K562 (cell line): ENCODE measurements around the gene HSDL1. TPM values are rescaled to one million over a fixed set of nuclear protein-coding genes. Genes with fewer than 3 reads are reported as not detected.

ENCODE experiments used
- ATAC-seq: fragments of 200-7000 bp; cut with Tn5 transposase; 3 replicates; pipeline ENCODE4 v1.9.1; 2020; ENCODE audit warnings: moderate library complexity
- BruUV-seq: library from RNA; stranded (reverse); fragments of 400-500 nt; replicated peaks from 2 replicates; lab custom pipeline; 2021; lab: Mats Ljungman, UMichigan
- CTCF ChIA-PET: fragments of 300-600 bp; formaldehyde crosslinking; extraction: SDS; loops from one replicate; lab custom pipeline; 2021; ENCODE audit warnings: low intra/inter-chr PET ratio; lab: Yijun Ruan, JAX
- POLR2A ChIA-PET: fragments of 300-600, 350-650 bp; sonication (Branson Sonifier 250); formaldehyde crosslinking; extraction: SDS; loops from one replicate; lab custom pipeline; 2021; ENCODE audit warnings: antibody characterized with exemption, inconsistent platforms; lab: Yijun Ruan, JAX
- DNase-seq, 4 experiments: peaks; one replicate each; pipeline versions ENCODE4 v3.0.0 to v3.0.0-alpha.2; 2011 to 2018; ENCODE audit warnings: low spot score in 3 of 4, mixed read lengths in 3 of 4; ENCODE audit errors: extremely low read depth in 1 of 4
- FAIRE-seq: peaks from 2 replicates; lab custom pipeline; 2011; peaks lifted over from hg19 to GRCh38; lab: Jason Lieb, UNC
- H2AFZ ChIP-seq: 2 replicates; pipeline ENCODE4 v1.6.0; 2011; ENCODE audit warnings: low read depth, low read length, control low read depth, inconsistent platforms
- H3K27ac ChIP-seq: fragments of 200-600 bp; 3 replicates; pipeline ENCODE4 v1.8.0; 2011; ENCODE audit warnings: low read depth, mild to moderate bottlenecking, control low read depth, inconsistent platforms, low read length, moderate library complexity, mixed read lengths; ENCODE audit errors: extremely low read depth
- H3K27me3 ChIP-seq, 2 experiments: fragments of 300-600 bp in 1 of 2; 2 replicates in 1 of 2; 3 replicates in 1 of 2; pipeline versions ENCODE4 v1.6.0 to v1.8.0; 2011; ENCODE audit warnings: inconsistent platforms in 2 of 2, low read length in 2 of 2, mild to moderate bottlenecking in 1 of 2, mixed read lengths in 1 of 2, moderate library complexity in 1 of 2; ENCODE audit not compliant: control insufficient read depth in 2 of 2, insufficient read depth in 2 of 2
- H3K36me3 ChIP-seq: fragments of 300-600 bp; 3 replicates; pipeline ENCODE4 v1.8.0; 2011; ENCODE audit warnings: mild to moderate bottlenecking, low read length, inconsistent platforms; ENCODE audit not compliant: control insufficient read depth, insufficient read depth
- H3K4me1 ChIP-seq, 2 experiments: fragments of 200-600 bp in 1 of 2; replicated peaks in 1 of 2; 2 replicates in 1 of 2; 3 replicates in 1 of 2; pipeline versions ENCODE4 v1.5.1 to v1.8.0; 2011; ENCODE audit warnings: inconsistent platforms in 2 of 2, low read length in 2 of 2, mild to moderate bottlenecking in 1 of 2, mixed read lengths in 1 of 2, moderate library complexity in 1 of 2; ENCODE audit not compliant: control insufficient read depth in 2 of 2, insufficient read depth in 2 of 2
- H3K4me2 ChIP-seq: 2 replicates; pipeline ENCODE4 v1.6.1; 2011; ENCODE audit warnings: low read length, control low read depth, inconsistent platforms, mixed read lengths; ENCODE audit not compliant: insufficient read depth
- H3K4me3 ChIP-seq: fragments of 200-600 bp; sonication (generic), shearing (Covaris generic); 2 replicates; pipeline ENCODE4 v1.5.1; 2016; ENCODE audit warnings: control low read depth, inconsistent platforms
- H3K79me2 ChIP-seq: fragments of 200-600 bp; 3 replicates; pipeline ENCODE4 v1.8.0; 2011; ENCODE audit warnings: low read length, inconsistent platforms; ENCODE audit not compliant: control insufficient read depth, insufficient read depth
- H3K9ac ChIP-seq, 2 experiments: 2 replicates each; pipeline versions ENCODE4 v1.6.0 to v1.6.1; 2011; ENCODE audit warnings: low read depth in 2 of 2, low read length in 2 of 2, control low read depth in 1 of 2, inconsistent platforms in 1 of 2, mild to moderate bottlenecking in 1 of 2, mixed read lengths in 1 of 2; ENCODE audit not compliant: insufficient read depth in 1 of 2
- H3K9me1 ChIP-seq: one replicate; pipeline ENCODE4 v1.6.0; 2011; ENCODE audit warnings: inconsistent platforms, mild to moderate bottlenecking, low read length, moderate library complexity; ENCODE audit not compliant: control insufficient read depth, insufficient read depth
- H3K9me3 ChIP-seq: replicated peaks from 2 replicates; pipeline ENCODE4 v1.5.1; 2011; ENCODE audit warnings: low read depth, low read length, inconsistent platforms; ENCODE audit not compliant: control insufficient read depth, insufficient read depth
- H4K20me1 ChIP-seq: replicated peaks from 2 replicates; pipeline ENCODE4 v1.6.1; 2011; ENCODE audit warnings: low read length, inconsistent platforms, mixed read lengths; ENCODE audit not compliant: control insufficient read depth, insufficient read depth
- CHD1 ChIP-seq: fragments of 200-600 bp; sonication (generic); IDR thresholded peaks from one replicate; pipeline ENCODE4 v1.6.1; 2012; ENCODE audit warnings: mild to moderate bottlenecking, moderate library complexity, low read length, inconsistent platforms
- COPS2 ChIP-seq: fragments of 450-650 bp; conservative IDR thresholded peaks from 2 replicates; pipeline ENCODE4 v1.6.1; 2016; ENCODE audit warnings: mild to moderate bottlenecking, moderate library complexity
- GATAD2B ChIP-seq: fragments of 450-650 bp; IDR thresholded peaks from 2 replicates; pipeline ENCODE4 v1.6.1; 2017; ENCODE audit warnings: mild to moderate bottlenecking, borderline replicate concordance
- KDM1A ChIP-seq, 2 experiments: fragments of 450-650 bp; IDR thresholded peaks; 2 replicates each; pipeline ENCODE4 v1.6.1; 2016; ENCODE audit warnings: mild to moderate bottlenecking in 2 of 2
- NFE2 ChIP-seq: IDR thresholded peaks from 2 replicates; pipeline ENCODE4 v1.6.1; 2014; ENCODE audit warnings: antibody characterized with exemption, low read depth
- PCBP1 ChIP-seq: fragments of 200-400 bp; formaldehyde crosslinking; IDR thresholded peaks from 2 replicates; pipeline ENCODE4 v1.6.1; 2018; ENCODE audit warnings: mild to moderate bottlenecking, low read depth, low read length; ENCODE audit not compliant: poor library complexity, severe bottlenecking
- SMAD1 ChIP-seq: fragments of 150-350 bp; IDR thresholded peaks from 2 replicates; pipeline ENCODE4 v1.6.1; 2014; ENCODE audit warnings: low read length, low read depth; ENCODE audit not compliant: partially characterized antibody
- STAT5B ChIP-seq: fragments of 250-450 bp; sonication (Bioruptor Pico); IDR thresholded peaks from 2 replicates; pipeline ENCODE4 v1.8.0; 2021; ENCODE audit warnings: mild to moderate bottlenecking, inconsistent platforms
- TAF15 ChIP-seq: fragments of 200-400 bp; formaldehyde crosslinking; IDR thresholded peaks from 2 replicates; pipeline ENCODE4 v1.6.1; 2017; ENCODE audit warnings: mild to moderate bottlenecking, low read depth, low read length, moderate library complexity
- WGBS: fragments of 100-300 bp; shearing (Covaris generic); methylation state at CpG from one replicate; pipeline ENCODE4 v1.1.6; 2016; ENCODE audit warnings: low coverage, mixed read lengths; ENCODE audit not compliant: insufficient coverage; ENCODE audit errors: missing lambda C conversion rate; 5-methylcytosine and 5-hydroxymethylcytosine counted together
- in situ Hi-C: fragments of 300-500 bp; cut with MboI; formaldehyde crosslinking; loops from 4 replicates; pipeline ENCODE4 v1.15.0; 2018; ENCODE audit warnings: inconsistent platforms, mixed read lengths
- intact Hi-C: fragments of 100-400 bp; cut with micrococcal nuclease; formaldehyde crosslinking; loops from 2 replicates; pipeline ENCODE4 v1.14.2; 2022
- polyA plus RNA-seq, 8 experiments: library from polyadenylated mRNA; depleted of rRNA in 4 of 8; stranded (reverse) in 5 of 8; unstranded in 3 of 8; fragments of >200 nt; fragmentation: Nextera tagmentation in 2 of 8; fragmentation: Illumina TruSeq in 1 of 8; extraction: Ambion mirVana in 2 of 8; extraction: Trizol in 1 of 8; gene quantifications; 2 replicates each; pipeline versions ENCODE4 v1.2.1 to v1.2.3, GENCODE V29; 2011 to 2014; ENCODE audit warnings: inconsistent platforms in 1 of 8, missing spikeins in 1 of 8
- total RNA-seq, 7 experiments: library from RNA; depleted of rRNA in 6 of 7; stranded (reverse); fragments of >200 nt in 6 of 7; fragmentation: Illumina TruSeq in 2 of 7; extraction: Trizol in 2 of 7; gene quantifications; 2 replicates each; pipeline versions ENCODE4 v1.2.1 to v1.2.3, GENCODE V29; 2011 to 2021; ENCODE audit warnings: low replicate concordance in 1 of 7
- TF ChIP-seq, protein P1 (sequence below): sonication (generic); formaldehyde crosslinking; IDR thresholded peaks from 2 replicates; pipeline ENCODE4 v1.8.0; 2022; ENCODE audit warnings: mild to moderate bottlenecking, missing genetic modification reagents
- TF ChIP-seq, protein P2 (sequence below), 2 experiments: fragments of 450-650 bp in 1 of 2; IDR thresholded peaks; 2 replicates each; pipeline ENCODE4 v1.6.1; 2011 to 2017; ENCODE audit warnings: low read depth in 2 of 2, antibody characterized with exemption in 1 of 2, borderline replicate concordance in 1 of 2, low read length in 1 of 2, mild to moderate bottlenecking in 1 of 2, mixed read lengths in 1 of 2; ENCODE audit not compliant: control insufficient read depth in 1 of 2

Gene HSDL1
- total and polyA plus RNA-seq, 9 of the 15 experiments (the other 6 are each of a cell fraction or from before 2014, with no cell fraction given), result 14.8 to 41.2 (median 27.7) TPM

DNA sequence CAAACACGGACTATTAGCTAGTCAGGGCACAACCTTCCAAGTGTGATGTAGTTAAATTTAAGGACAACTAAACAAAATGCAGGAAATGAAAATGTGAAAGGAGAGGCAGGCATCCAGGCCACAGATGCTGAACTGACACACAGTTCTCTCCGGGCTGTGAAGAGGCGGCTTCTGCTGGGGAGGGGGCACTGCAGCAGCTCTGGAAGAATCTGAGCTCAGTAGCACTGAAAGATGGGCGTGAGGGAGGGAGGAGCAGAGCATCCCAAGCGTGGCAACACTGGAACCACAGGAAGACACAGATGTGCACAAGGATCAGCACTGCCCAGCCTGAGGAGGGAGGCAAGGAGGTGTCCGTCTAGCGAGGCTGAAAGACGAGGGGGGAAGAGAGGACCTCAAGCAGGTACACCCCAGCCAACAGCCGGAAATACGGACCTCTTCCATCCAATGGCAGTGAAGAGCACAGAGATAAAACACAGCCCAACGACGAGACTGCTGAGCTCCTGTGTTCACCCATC is 39.6 kb downstream of the HSDL1 start:
- Histone ChIP-seq H3K27ac (no peak overlapping the region), H3K36me3 (peaks cover 30% of the 10 kb centered on the region; the same call in 2 of the 3 replicates), H3K9me3 (no peaks in the 10 kb centered on the region), H3K4me1 (no peaks in the 10 kb centered on the region), H4K20me1 (peaks cover 20% of the 10 kb centered on the region), H3K9ac (peak overlapping the region in 1 of 2 experiments; percentile 49; a peak in 2 of 4 replicates), H3K4me2 (no peak overlapping the region), H2AFZ (no peak overlapping the region), H3K27me3 (no peaks in the 10 kb centered on the region), H3K79me2 (peaks cover 64% of the 10 kb centered on the region), H3K9me1 (no peaks in the 10 kb centered on the region), H3K4me3 (no peak overlapping the region)
- DNase-seq (no peak), FAIRE-seq (no peak), ATAC-seq (no peak; the same call in 1 of the 3 replicates)
- intact Hi-C loops, result no loop called here
- WGBS, result 74% methylated on average over 12 of the region's 12 CpGs
- no TSS peak for BruUV-seq
- CTCF ChIA-PET, result no interaction called here
- POLR2A ChIA-PET, result interaction anchor here (0.7 to 3.6 kb wide), 6 partner anchors 11 to 389 kb away, joined by 3 to 32 read pairs (median 4); partner anchors contain the start of gene MBTPS1
- in situ Hi-C loops, result no loop called here
- TF ChIP-seq KDM1A (IDR thresholded peaks at IDR 0.05) (no peak), COPS2 (no peak), GATAD2B (no peak), SMAD1 (no peak), PCBP1 (no peak), CHD1 (no peak), NFE2 (no peak), TAF15 (no peak), STAT5B (no peak)
- TF ChIP-seq, protein P1, sequence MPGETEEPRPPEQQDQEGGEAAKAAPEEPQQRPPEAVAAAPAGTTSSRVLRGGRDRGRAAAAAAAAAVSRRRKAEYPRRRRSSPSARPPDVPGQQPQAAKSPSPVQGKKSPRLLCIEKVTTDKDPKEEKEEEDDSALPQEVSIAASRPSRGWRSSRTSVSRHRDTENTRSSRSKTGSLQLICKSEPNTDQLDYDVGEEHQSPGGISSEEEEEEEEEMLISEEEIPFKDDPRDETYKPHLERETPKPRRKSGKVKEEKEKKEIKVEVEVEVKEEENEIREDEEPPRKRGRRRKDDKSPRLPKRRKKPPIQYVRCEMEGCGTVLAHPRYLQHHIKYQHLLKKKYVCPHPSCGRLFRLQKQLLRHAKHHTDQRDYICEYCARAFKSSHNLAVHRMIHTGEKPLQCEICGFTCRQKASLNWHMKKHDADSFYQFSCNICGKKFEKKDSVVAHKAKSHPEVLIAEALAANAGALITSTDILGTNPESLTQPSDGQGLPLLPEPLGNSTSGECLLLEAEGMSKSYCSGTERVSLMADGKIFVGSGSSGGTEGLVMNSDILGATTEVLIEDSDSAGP, result no peak
- TF ChIP-seq, protein P2, sequence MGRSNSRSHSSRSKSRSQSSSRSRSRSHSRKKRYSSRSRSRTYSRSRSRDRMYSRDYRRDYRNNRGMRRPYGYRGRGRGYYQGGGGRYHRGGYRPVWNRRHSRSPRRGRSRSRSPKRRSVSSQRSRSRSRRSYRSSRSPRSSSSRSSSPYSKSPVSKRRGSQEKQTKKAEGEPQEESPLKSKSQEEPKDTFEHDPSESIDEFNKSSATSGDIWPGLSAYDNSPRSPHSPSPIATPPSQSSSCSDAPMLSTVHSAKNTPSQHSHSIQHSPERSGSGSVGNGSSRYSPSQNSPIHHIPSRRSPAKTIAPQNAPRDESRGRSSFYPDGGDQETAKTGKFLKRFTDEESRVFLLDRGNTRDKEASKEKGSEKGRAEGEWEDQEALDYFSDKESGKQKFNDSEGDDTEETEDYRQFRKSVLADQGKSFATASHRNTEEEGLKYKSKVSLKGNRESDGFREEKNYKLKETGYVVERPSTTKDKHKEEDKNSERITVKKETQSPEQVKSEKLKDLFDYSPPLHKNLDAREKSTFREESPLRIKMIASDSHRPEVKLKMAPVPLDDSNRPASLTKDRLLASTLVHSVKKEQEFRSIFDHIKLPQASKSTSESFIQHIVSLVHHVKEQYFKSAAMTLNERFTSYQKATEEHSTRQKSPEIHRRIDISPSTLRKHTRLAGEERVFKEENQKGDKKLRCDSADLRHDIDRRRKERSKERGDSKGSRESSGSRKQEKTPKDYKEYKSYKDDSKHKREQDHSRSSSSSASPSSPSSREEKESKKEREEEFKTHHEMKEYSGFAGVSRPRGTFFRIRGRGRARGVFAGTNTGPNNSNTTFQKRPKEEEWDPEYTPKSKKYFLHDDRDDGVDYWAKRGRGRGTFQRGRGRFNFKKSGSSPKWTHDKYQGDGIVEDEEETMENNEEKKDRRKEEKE (IDR thresholded peaks at IDR 0.05; ENCODE audit: borderline replicate concordance in 1 of 2, control insufficient read depth in 1 of 2, low read depth in 2 of 2, low read length in 1 of 2), result no peak
